HCT116 (cell line): ENCODE data around the gene PLB1. TPM values are rescaled to one million over a fixed set of nuclear protein-coding genes. Genes with fewer than 3 reads are reported as not detected.

ENCODE experiments used
- ATAC-seq: fragments of 200-7000 bp; cut with Tn5 transposase; 2 replicates; pipeline ENCODE4 v1.9.1; 2020; ENCODE audit warnings: mild to moderate bottlenecking, moderate library complexity
- BruUV-seq: library from RNA; stranded (reverse); fragments of 400-500 nt; replicated peaks from 2 replicates; lab custom pipeline; 2021; lab: Mats Ljungman, UMichigan
- CTCF ChIA-PET: fragments of 300-600 bp; sonication (Branson Sonifier 250); formaldehyde crosslinking; loops from one replicate; lab custom pipeline; 2021; ENCODE audit warnings: antibody characterized with exemption; lab: Charles Lee
- POLR2A ChIA-PET: fragments of 300-600, 350-600 bp; sonication (Branson Sonifier 250); formaldehyde crosslinking; loops from one replicate; lab custom pipeline; 2021; ENCODE audit warnings: antibody characterized with exemption; lab: Charles Lee
- RAD21 ChIA-PET, 2 experiments: fragments of 300-600 bp; sonication (Branson Sonifier 250); formaldehyde crosslinking; loops; one replicate each; lab custom pipeline; 2023; ENCODE audit warnings: low total read pairs in 2 of 2; ENCODE audit not compliant: uncharacterized antibody in 2 of 2, unreplicated experiment in 2 of 2, low non-redundant PET in 1 of 2; lab: Charles Lee
- DNase-seq: peaks from one replicate; pipeline ENCODE4 v3.0.0-alpha.2; 2010; ENCODE audit warnings: low read depth, low spot score
- H2AFZ ChIP-seq: fragments of 200-600 bp; shearing (Covaris generic), sonication (generic); 2 replicates; pipeline ENCODE4 v1.6.1; 2017; ENCODE audit warnings: low read depth, mixed run types, mixed read lengths, antibody characterized with exemption, low read length; ENCODE audit not compliant: poor library complexity, severe bottlenecking
- H3K27ac ChIP-seq: 2 replicates; pipeline ENCODE4 v1.5.1; 2012; ENCODE audit warnings: low read depth, low read length
- H3K27me3 ChIP-seq: fragments of 200-600 bp; sonication (generic); 2 replicates; pipeline ENCODE4 v1.6.1; 2016; ENCODE audit warnings: mixed run types, low read length, mixed read lengths; ENCODE audit not compliant: insufficient read depth
- H3K36me3 ChIP-seq, 2 experiments: fragments of 200-500 bp in 1 of 2; fragments of 200-600 bp in 1 of 2; sonication (Bioruptor generic) in 1 of 2; sonication (generic) in 1 of 2; 2 replicates each; pipeline versions ENCODE4 v1.5.1 to v1.6.1; 2014 to 2016; ENCODE audit warnings: low read length in 2 of 2, inconsistent platforms in 1 of 2, mixed read lengths in 1 of 2, mixed run types in 1 of 2; ENCODE audit not compliant: insufficient read depth in 2 of 2, control insufficient read depth in 1 of 2
- H3K4me1 ChIP-seq, 2 experiments: fragments of 200-600 bp in 1 of 2; sonication (generic) in 1 of 2; 2 replicates each; pipeline versions ENCODE4 v1.5.1 to v1.6.1; 2012 to 2017; ENCODE audit warnings: low read length in 2 of 2, inconsistent platforms in 1 of 2, mild to moderate bottlenecking in 1 of 2, mixed read lengths in 1 of 2, mixed run types in 1 of 2, moderate library complexity in 1 of 2; ENCODE audit not compliant: insufficient read depth in 2 of 2, control insufficient read depth in 1 of 2
- H3K4me2 ChIP-seq: fragments of 200-600 bp; sonication (generic); 2 replicates; pipeline ENCODE4 v1.6.1; 2017; ENCODE audit warnings: mixed run types, low read length, mixed read lengths
- H3K4me3 ChIP-seq, 2 experiments: fragments of 200-600 bp in 1 of 2; sonication (generic) in 1 of 2; replicated peaks in 1 of 2; 2 replicates each; pipeline ENCODE4 v1.5.1; 2011 to 2016; ENCODE audit warnings: low read length in 2 of 2, control low read depth in 1 of 2, low read depth in 1 of 2, mild to moderate bottlenecking in 1 of 2, mixed read lengths in 1 of 2, mixed run types in 1 of 2
- H3K79me2 ChIP-seq: fragments of 200-600 bp; sonication (generic); 2 replicates; pipeline ENCODE4 v1.6.1; 2017; ENCODE audit warnings: mild to moderate bottlenecking, mixed run types, low read length, moderate library complexity, mixed read lengths; ENCODE audit not compliant: insufficient read depth
- H3K9ac ChIP-seq: fragments of 200-600 bp; sonication (generic); 2 replicates; pipeline ENCODE4 v1.6.1; 2016; ENCODE audit warnings: low read length, mixed read lengths
- H3K9me2 ChIP-seq: fragments of 200-600 bp; sonication (generic), shearing (Covaris generic); 2 replicates; pipeline ENCODE4 v1.6.1; 2017; ENCODE audit warnings: mixed run types, mild to moderate bottlenecking, moderate library complexity; ENCODE audit not compliant: insufficient read depth
- H3K9me3 ChIP-seq, 2 experiments: fragments of 200-500 bp in 1 of 2; fragments of 200-600 bp in 1 of 2; sonication (Bioruptor generic) in 1 of 2; sonication (generic) in 1 of 2; 2 replicates each; pipeline ENCODE4 v1.6.1; 2014 to 2017; ENCODE audit warnings: low read length in 2 of 2, mixed read lengths in 2 of 2, inconsistent platforms in 1 of 2, low read depth in 1 of 2, mild to moderate bottlenecking in 1 of 2, mixed run types in 1 of 2, moderate library complexity in 1 of 2; ENCODE audit not compliant: control insufficient read depth in 1 of 2, insufficient read depth in 1 of 2
- H4K20me1 ChIP-seq: fragments of 200-600 bp; sonication (generic), shearing (Covaris generic); 2 replicates; pipeline ENCODE4 v1.6.1; 2017; ENCODE audit warnings: mixed run types, mild to moderate bottlenecking, moderate library complexity; ENCODE audit not compliant: insufficient read depth
- CEBPB ChIP-seq: IDR thresholded peaks from 2 replicates; pipeline ENCODE4 v1.6.1; 2012; ENCODE audit warnings: low read depth
- EZH2phosphoT487 ChIP-seq: fragments of 200-600 bp; IDR thresholded peaks from 2 replicates; pipeline ENCODE4 v1.6.1; 2018; ENCODE audit warnings: antibody characterized with exemption, borderline replicate concordance
- POLR2AphosphoS5 ChIP-seq: IDR thresholded peaks from 2 replicates; pipeline ENCODE4 v1.6.1; 2011; ENCODE audit warnings: mild to moderate bottlenecking, low read depth, low read length, moderate library complexity
- RAD21 ChIP-seq: IDR thresholded peaks from 2 replicates; pipeline ENCODE4 v1.6.1; 2012; ENCODE audit warnings: low read depth, mild to moderate bottlenecking
- SIN3A ChIP-seq: IDR thresholded peaks from 2 replicates; pipeline ENCODE4 v1.6.1; 2012; ENCODE audit warnings: low read depth
- SP1 ChIP-seq: IDR thresholded peaks from 2 replicates; pipeline ENCODE4 v1.6.1; 2012; ENCODE audit warnings: low read depth
- TCF7L2 ChIP-seq: IDR thresholded peaks from 2 replicates; pipeline ENCODE4 v1.7.0; 2011; ENCODE audit warnings: borderline replicate concordance, inconsistent platforms; ENCODE audit not compliant: insufficient read depth, insufficient read length; ENCODE audit errors: extremely low read depth
- YY1 ChIP-seq: IDR thresholded peaks from 2 replicates; pipeline ENCODE4 v1.6.1; 2011; ENCODE audit warnings: low read length, low read depth, moderate library complexity, mild to moderate bottlenecking; ENCODE audit not compliant: insufficient replicate concordance; ENCODE audit errors: extremely low read depth
- ZBTB33 ChIP-seq: IDR thresholded peaks from 2 replicates; pipeline ENCODE4 v1.6.1; 2011; ENCODE audit warnings: mild to moderate bottlenecking, low read length, moderate library complexity; ENCODE audit not compliant: insufficient replicate concordance; ENCODE audit errors: extremely low read depth
- ZFX ChIP-seq: fragments of 450-650 bp; IDR thresholded peaks from 2 replicates; pipeline ENCODE4 v1.6.1; 2017
- ZNF274 ChIP-seq: fragments of 200-500 bp; sonication (Bioruptor generic); IDR thresholded peaks from 2 replicates; pipeline ENCODE4 v1.6.1; 2014; ENCODE audit warnings: mild to moderate bottlenecking, low read depth, low read length, inconsistent platforms
- intact Hi-C: fragments of 100-400 bp; cut with micrococcal nuclease; formaldehyde crosslinking; loops from 2 replicates; pipeline ENCODE4 v1.10.0; 2022
- total RNA-seq: library from RNA; stranded (reverse); gene quantifications from one replicate; pipeline ENCODE4 v1.2.1, GENCODE V29; 2021; ENCODE audit not compliant: unreplicated experiment
- TF ChIP-seq, protein P1 (sequence below): IDR thresholded peaks from 2 replicates; pipeline ENCODE4 v1.6.1; 2012

The PLB1 gene
- total RNA-seq, 1 experiment from 2014 or later = 0.49 TPM

DNA sequence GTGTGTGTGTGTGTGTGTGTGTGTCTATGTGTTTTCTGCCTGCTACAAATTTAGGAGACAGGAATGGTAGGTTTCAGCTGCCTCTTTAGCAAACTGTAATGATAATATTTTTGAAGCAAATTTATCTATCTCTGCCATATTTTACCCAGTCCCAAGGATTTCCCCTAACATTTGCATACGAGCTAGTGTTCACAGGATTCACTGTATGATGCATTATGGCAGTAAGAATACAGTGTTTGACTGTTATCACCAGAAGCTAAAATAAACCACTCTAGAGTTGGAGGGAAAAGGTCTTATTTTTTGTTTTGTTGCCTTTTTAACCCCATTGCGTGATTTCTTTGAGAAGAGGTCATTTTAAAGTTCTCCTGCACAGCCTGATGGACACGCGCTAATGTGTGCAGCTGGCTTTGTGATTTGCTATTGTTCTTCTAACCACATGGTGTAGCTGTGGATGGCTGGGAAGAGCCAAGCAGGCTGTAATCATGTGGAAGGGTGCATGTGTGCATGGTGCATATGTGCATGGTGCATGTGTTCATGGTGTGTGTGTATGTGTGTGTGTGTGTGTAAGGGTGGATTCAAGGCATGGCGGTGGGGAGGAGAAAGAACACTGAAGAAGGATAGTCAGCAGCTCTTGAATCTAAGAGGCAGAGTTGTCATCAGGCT lies 62.4 kb downstream of the PLB1 start:
- CTCF ChIA-PET = interaction anchor here (1.2 to 1.5 kb wide), 2 partner anchors 8 to 855 kb away, joined by 3 to 4 read pairs; no protein-coding TSS in a partner anchor
- H2AFZ ChIP-seq = no peak overlapping the region
- RAD21 ChIA-PET = no interaction called here
- no peak overlapping the region for H3K4me3 ChIP-seq
- TF ChIP-seq RAD21 (peak; percentile 29; the same call in 1 of the 2 replicates), ZNF274 (no peak), POLR2AphosphoS5 (no peak), TCF7L2 (no peak), ZBTB33 (no peak)
- ATAC-seq (no peak; the same call in 1 of the 2 replicates), DNase-seq (no peak)
- H4K20me1 ChIP-seq = no peaks in the 10 kb centered on the region
- H3K27me3 ChIP-seq = no peaks in the 10 kb centered on the region
- no peaks in the 10 kb centered on the region for H3K79me2 ChIP-seq
- intact Hi-C loops = no loop called here
- H3K9me2 ChIP-seq = no peaks in the 10 kb centered on the region
- no peak overlapping the region for H3K9ac ChIP-seq
- no peaks in the 10 kb centered on the region for H3K4me1 ChIP-seq
- no peaks in the 10 kb centered on the region for H3K9me3 ChIP-seq
- BruUV-seq = no TSS peak
- no peak overlapping the region for H3K27ac ChIP-seq
- POLR2A ChIA-PET = no interaction called here
- H3K36me3 ChIP-seq = no peaks in the 10 kb centered on the region
- H3K4me2 ChIP-seq = no peak overlapping the region

DNA sequence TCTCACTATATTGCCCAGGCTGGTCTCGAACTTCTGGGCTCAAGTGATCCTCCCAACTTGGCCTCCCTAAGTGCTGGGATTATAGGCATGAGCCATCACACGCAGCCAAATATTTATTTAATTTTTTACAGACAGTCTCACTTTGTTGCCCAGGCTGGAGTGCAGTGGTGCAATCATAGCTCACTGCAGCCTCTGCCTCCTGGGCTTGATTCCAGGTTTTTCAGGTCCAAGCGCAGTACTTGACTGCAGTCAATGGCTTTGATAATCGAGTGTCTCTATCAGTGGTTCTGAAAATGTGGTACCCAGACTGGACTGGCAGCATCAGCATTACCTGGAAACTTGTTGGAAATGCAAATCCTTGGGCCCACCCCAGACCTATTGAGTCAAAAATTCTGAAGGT lies 63.1 kb downstream of the PLB1 start:
- RAD21 ChIA-PET = no interaction called here
- TF ChIP-seq SP1 (no peak), EZH2phosphoT487 (no peak), YY1 (no peak), ZBTB33 (no peak), SIN3A (no peak), TCF7L2 (no peak), CEBPB (no peak), ZFX (no peak)
- TF ChIP-seq, protein P1, sequence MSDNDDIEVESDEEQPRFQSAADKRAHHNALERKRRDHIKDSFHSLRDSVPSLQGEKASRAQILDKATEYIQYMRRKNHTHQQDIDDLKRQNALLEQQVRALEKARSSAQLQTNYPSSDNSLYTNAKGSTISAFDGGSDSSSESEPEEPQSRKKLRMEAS = no peak

More for the DNA sequence above, 63.1 kb downstream of the PLB1 start:
- ChIA-PET CTCF (no interaction called here), POLR2A (no interaction called here)
- BruUV-seq = no TSS peak
- H2AFZ ChIP-seq = no peak overlapping the region
- DNase-seq (no peak), ATAC-seq (no peak)
- no peaks in the 10 kb centered on the region for H3K79me2 ChIP-seq
- no peaks in the 10 kb centered on the region for H3K9me2 ChIP-seq
- no peaks in the 10 kb centered on the region for H3K27me3 ChIP-seq
- intact Hi-C loops = no loop called here
- H3K4me2 ChIP-seq = no peak overlapping the region
- no peaks in the 10 kb centered on the region for H3K36me3 ChIP-seq
- H3K4me3 ChIP-seq = no peak overlapping the region
- no peaks in the 10 kb centered on the region for H4K20me1 ChIP-seq
- no peaks in the 10 kb centered on the region for H3K4me1 ChIP-seq
- no peak overlapping the region for H3K27ac ChIP-seq
- H3K9me3 ChIP-seq = no peaks in the 10 kb centered on the region
- H3K9ac ChIP-seq = no peak overlapping the region
